SU-DHL-6 (cell line): ENCODE data around the gene OR7A5.

Source experiments
- H2AFZ ChIP-seq: fragments of 200-600 bp; sonication (generic); 2 replicates; pipeline ENCODE4 v1.6.1; 2014; ENCODE audit warnings: low read depth, mild to moderate bottlenecking, moderate library complexity, mixed read lengths, antibody characterized with exemption, low read length; ENCODE audit not compliant: severe bottlenecking
- H3F3A ChIP-seq: fragments of 200-600 bp; shearing (Covaris generic); 2 replicates; pipeline ENCODE4 v1.6.0; 2016; ENCODE audit warnings: antibody characterized with exemption, mild to moderate bottlenecking; ENCODE audit not compliant: insufficient read depth
- H3K27ac ChIP-seq: fragments of 200-600 bp; sonication (generic); 2 replicates; pipeline ENCODE4 v1.5.1; 2016; ENCODE audit warnings: low read depth, mild to moderate bottlenecking, low read length, moderate library complexity, mixed read lengths
- H3K27me3 ChIP-seq: fragments of 200-600 bp; sonication (generic), shearing (Covaris generic); 2 replicates; pipeline ENCODE4 v1.6.0; 2014; ENCODE audit warnings: mild to moderate bottlenecking, low read length
- H3K36me3 ChIP-seq: fragments of 200-600 bp; sonication (generic); 2 replicates; pipeline ENCODE4 v1.6.1; 2014; ENCODE audit warnings: mild to moderate bottlenecking, low read length, mixed read lengths
- H3K4me2 ChIP-seq: fragments of 300-600, 200-600 bp; shearing (Covaris generic), sonication (generic); 2 replicates; pipeline ENCODE4 v1.6.0; 2014; ENCODE audit warnings: low read length, low read depth, mild to moderate bottlenecking; ENCODE audit not compliant: poor library complexity, severe bottlenecking
- H3K4me3 ChIP-seq: fragments of 200-600 bp; sonication (generic); 2 replicates; pipeline ENCODE4 v1.5.1; 2014; ENCODE audit warnings: antibody characterized with exemption, low read length, mild to moderate bottlenecking, mixed read lengths; ENCODE audit not compliant: insufficient read depth, poor library complexity, severe bottlenecking
- H3K79me2 ChIP-seq: fragments of 200-600 bp; sonication (generic); 2 replicates; pipeline ENCODE4 v1.6.1; 2014; ENCODE audit warnings: mild to moderate bottlenecking, low read length, moderate library complexity; ENCODE audit not compliant: insufficient read depth
- H3K9ac ChIP-seq: fragments of 200-600 bp; sonication (generic); 2 replicates; pipeline ENCODE4 v1.7.0; 2014; ENCODE audit warnings: mild to moderate bottlenecking, low read length
- H3K9me2 ChIP-seq: fragments of 200-600 bp; sonication (generic); replicated peaks from 2 replicates; pipeline ENCODE4 v1.6.1; 2014; ENCODE audit warnings: low read length; ENCODE audit not compliant: insufficient read depth
- H3K9me3 ChIP-seq: fragments of 200-600 bp; sonication (generic); 2 replicates; pipeline ENCODE4 v1.6.1; 2014; ENCODE audit warnings: low read length, mixed read lengths; ENCODE audit not compliant: insufficient read depth
- H4K20me1 ChIP-seq: fragments of 200-600 bp; sonication (generic); 2 replicates; pipeline ENCODE4 v1.6.1; 2014; ENCODE audit warnings: low read depth, mild to moderate bottlenecking, antibody characterized with exemption, low read length, moderate library complexity, mixed read lengths
- CTCF ChIP-seq: fragments of 200-600 bp; sonication (generic); IDR thresholded peaks from one replicate; pipeline ENCODE4 v1.5.1; 2017; ENCODE audit warnings: antibody characterized with exemption, mild to moderate bottlenecking, low read length, moderate library complexity; ENCODE audit not compliant: insufficient read depth, poor library complexity, severe bottlenecking
- EZH2phosphoT487 ChIP-seq: fragments of 200-600 bp; sonication (generic), shearing (Covaris generic); conservative IDR thresholded peaks from 2 replicates; pipeline ENCODE4 v1.6.1; 2018; ENCODE audit warnings: mild to moderate bottlenecking, antibody characterized with exemption, low read length, moderate library complexity, mixed read lengths

Gene OR7A5

GRCh38 chr19:14835011-14835410, at the start of gene OR7A5, which contains the start of gene OR7C1:
TSS of gene OR7A5 (minus strand) at chr19:14835185. CDS start at chr19:14828241, 6,944 bp downstream.
TSS of gene OR7C1 (minus strand) at chr19:14835185. CDS start at chr19:14800136, 35,049 bp downstream.
- Histone ChIP-seq H3K27me3 (no peaks in the 10 kb centered on the region), H3F3A (no peaks in the 10 kb centered on the region), H3K4me2 (no peak within 1 kb of the TSS)

GRCh38 chr19:14871619-14872230, 36.7 kb upstream of the OR7A5 start:
- Histone ChIP-seq H4K20me1 (no peaks in the 10 kb centered on the region), H3K9me2 (no peaks in the 10 kb centered on the region), H3K4me3 (no peak overlapping the region), H3K36me3 (no peaks in the 10 kb centered on the region), H2AFZ (no peak overlapping the region), H3K27ac (no peak overlapping the region), H3K4me2 (no peak overlapping the region), H3K27me3 (no peaks in the 10 kb centered on the region), H3F3A (no peaks in the 10 kb centered on the region), H3K79me2 (no peaks in the 10 kb centered on the region), H3K9me3 (no peaks in the 10 kb centered on the region), H3K9ac (no peak overlapping the region)
- TF ChIP-seq EZH2phosphoT487 (no peak), CTCF (peak; percentile 65)

More at GRCh38 chr19:14835011-14835410, at the start of gene OR7A5, which contains the start of gene OR7C1:
- no peak within 1 kb of the TSS for H3K4me3 ChIP-seq
- H3K9me3 ChIP-seq = no peaks in the 10 kb centered on the region
- no peak within 1 kb of the TSS for H3K27ac ChIP-seq
- H3K9ac ChIP-seq = no peak within 1 kb of the TSS
- H3K9me2 ChIP-seq = no peaks in the 10 kb centered on the region
- no peak for TF ChIP-seq EZH2phosphoT487
- H3K79me2 ChIP-seq = no peaks in the 10 kb centered on the region
- H2AFZ ChIP-seq = no peak within 1 kb of the TSS
- no peaks in the 10 kb centered on the region for H3K36me3 ChIP-seq
- H4K20me1 ChIP-seq = no peaks in the 10 kb centered on the region

GRCh38 chr19:14868497-14868896, 33.5 kb upstream of the OR7A5 start:
- no peaks in the 10 kb centered on the region for H3K27me3 ChIP-seq
- no peak overlapping the region for H3K9ac ChIP-seq

More at GRCh38 chr19:14868497-14868896, 33.5 kb upstream of the OR7A5 start:
- no peaks in the 10 kb centered on the region for H3K9me3 ChIP-seq
- no peak overlapping the region for H3K4me2 ChIP-seq
- no peaks in the 10 kb centered on the region for H3F3A ChIP-seq
- no peak overlapping the region for H3K27ac ChIP-seq
- H3K36me3 ChIP-seq = no peaks in the 10 kb centered on the region
- TF ChIP-seq CTCF = no peak
- no peak for TF ChIP-seq EZH2phosphoT487
- no peaks in the 10 kb centered on the region for H3K9me2 ChIP-seq
- no peak overlapping the region for H3K4me3 ChIP-seq
- no peaks in the 10 kb centered on the region for H3K79me2 ChIP-seq
- no peaks in the 10 kb centered on the region for H4K20me1 ChIP-seq
- no peak overlapping the region for H2AFZ ChIP-seq
